ENCODE results near the gene ZMIZ1. TPM values are rescaled to one million over a fixed set of nuclear protein-coding genes. Genes with fewer than 3 reads are reported as not detected.

Gene ZMIZ1
- total and polyA plus RNA-seq, 2 experiments from 2014 or later, result 48.2 to 78.8 TPM

DNA sequence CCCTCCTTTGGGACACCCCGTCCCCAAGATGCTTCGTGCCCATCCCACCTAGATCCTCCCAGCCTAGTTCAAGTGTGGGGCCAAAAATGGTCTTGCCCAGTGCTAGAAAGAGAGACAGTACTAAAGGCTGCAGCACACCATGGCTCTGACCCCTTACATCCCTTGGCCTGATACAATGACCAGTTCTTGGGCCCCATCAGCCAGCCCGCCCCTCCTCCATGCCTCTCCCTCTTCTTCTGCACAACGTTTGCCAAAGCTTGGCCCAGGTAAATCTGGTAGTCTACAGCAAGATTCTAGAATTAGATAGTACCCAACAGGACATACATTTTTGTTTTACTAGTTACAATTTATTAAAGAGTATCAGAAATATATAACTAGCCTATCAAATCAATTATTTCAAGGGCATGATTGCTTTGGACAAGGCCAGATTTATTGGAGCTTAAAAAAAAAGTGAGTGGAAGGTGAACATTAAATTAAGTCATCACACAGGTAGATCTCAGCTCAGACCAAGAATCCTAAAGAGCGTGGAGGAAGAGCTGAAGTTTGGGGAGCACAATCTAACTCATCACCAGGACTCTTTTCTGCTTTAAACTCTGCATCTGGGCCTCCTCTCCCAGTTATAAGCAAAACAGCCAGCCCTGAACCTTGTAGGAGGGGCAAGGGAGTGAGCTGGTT lies 69.8 kb downstream of the ZMIZ1 start:
- H3K36me3 ChIP-seq, result peaks cover 13% of the 10 kb centered on the region
- TF ChIP-seq, protein P1, sequence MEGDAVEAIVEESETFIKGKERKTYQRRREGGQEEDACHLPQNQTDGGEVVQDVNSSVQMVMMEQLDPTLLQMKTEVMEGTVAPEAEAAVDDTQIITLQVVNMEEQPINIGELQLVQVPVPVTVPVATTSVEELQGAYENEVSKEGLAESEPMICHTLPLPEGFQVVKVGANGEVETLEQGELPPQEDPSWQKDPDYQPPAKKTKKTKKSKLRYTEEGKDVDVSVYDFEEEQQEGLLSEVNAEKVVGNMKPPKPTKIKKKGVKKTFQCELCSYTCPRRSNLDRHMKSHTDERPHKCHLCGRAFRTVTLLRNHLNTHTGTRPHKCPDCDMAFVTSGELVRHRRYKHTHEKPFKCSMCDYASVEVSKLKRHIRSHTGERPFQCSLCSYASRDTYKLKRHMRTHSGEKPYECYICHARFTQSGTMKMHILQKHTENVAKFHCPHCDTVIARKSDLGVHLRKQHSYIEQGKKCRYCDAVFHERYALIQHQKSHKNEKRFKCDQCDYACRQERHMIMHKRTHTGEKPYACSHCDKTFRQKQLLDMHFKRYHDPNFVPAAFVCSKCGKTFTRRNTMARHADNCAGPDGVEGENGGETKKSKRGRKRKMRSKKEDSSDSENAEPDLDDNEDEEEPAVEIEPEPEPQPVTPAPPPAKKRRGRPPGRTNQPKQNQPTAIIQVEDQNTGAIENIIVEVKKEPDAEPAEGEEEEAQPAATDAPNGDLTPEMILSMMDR (IDR thresholded peaks at IDR 0.05; ENCODE audit: low read depth, low read length), result no peak
- H3K4me1 ChIP-seq (ENCODE audit: low read depth), result peaks cover 94% of the 10 kb centered on the region
- H3K9me3 ChIP-seq (ENCODE audit: low read depth), result no peaks in the 10 kb centered on the region
- no peak for DNase-seq (ENCODE audit: low read depth in 1 of 2, low spot score in 1 of 2)
- peak overlapping the region; percentile 99 for H3K27ac ChIP-seq
- no peaks in the 10 kb centered on the region for H3K27me3 ChIP-seq
- H3K4me3 ChIP-seq, result no peak overlapping the region

DNA sequence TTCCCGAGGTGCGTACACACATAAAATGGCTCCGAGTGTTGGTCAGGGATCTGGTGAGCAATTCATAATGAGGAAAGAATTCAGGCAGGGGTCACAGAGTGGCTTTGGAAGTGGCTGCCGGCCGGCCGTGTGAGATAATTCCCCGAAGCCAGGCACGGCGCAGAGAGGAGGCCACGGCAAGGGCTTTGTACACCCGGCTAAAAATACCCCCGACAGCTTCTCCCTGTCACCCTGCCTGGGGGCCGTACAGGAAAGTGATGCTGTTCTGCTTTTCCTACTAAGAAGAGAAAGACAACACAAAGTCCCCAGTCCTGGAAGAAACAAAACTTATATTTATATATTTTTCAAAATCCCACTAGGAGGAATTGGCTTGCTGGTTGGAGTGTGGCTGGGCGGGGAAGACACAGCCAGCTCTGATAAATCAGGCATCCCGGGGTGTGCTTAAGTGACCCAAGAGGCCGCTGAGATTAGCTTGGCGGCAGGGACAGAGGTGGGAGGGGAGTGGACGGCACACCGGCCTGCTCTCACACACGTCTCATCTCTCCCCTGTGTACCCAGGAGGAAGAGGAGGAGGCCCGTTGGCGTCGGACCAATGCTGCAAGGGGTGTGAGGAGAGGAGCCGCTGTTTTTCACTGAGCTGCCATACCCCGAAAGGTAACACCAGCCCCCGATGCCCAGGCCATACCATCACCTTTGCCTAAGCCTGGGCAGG lies 70.5 kb downstream of the ZMIZ1 start:
- TF ChIP-seq, protein P1 (IDR thresholded peaks at IDR 0.05; ENCODE audit: low read depth, low read length), result no peak
- no peak overlapping the region for H3K4me3 ChIP-seq
- H3K36me3 ChIP-seq, result peaks cover 13% of the 10 kb centered on the region
- no peaks in the 10 kb centered on the region for H3K9me3 ChIP-seq (ENCODE audit: low read depth)
- peak; percentile 90 to 93 for DNase-seq (ENCODE audit: low read depth in 1 of 2, low spot score in 1 of 2)
- peak overlapping the region; percentile 99 for H3K27ac ChIP-seq
- no peaks in the 10 kb centered on the region for H3K27me3 ChIP-seq
- H3K4me1 ChIP-seq (ENCODE audit: low read depth), result peaks cover 89% of the 10 kb centered on the region

GRCh38 chr10:79140085-79140793 lies 71.5 kb downstream of the ZMIZ1 start:
- no peak for DNase-seq (ENCODE audit: low read depth in 1 of 2, low spot score in 1 of 2)
- H3K4me1 ChIP-seq (ENCODE audit: low read depth), result peaks cover 89% of the 10 kb centered on the region
- H3K27ac ChIP-seq, result peak overlapping the region; percentile 99
- no peaks in the 10 kb centered on the region for H3K9me3 ChIP-seq (ENCODE audit: low read depth)
- H3K36me3 ChIP-seq, result peaks cover 13% of the 10 kb centered on the region
- TF ChIP-seq, protein P1 (IDR thresholded peaks at IDR 0.05; ENCODE audit: low read depth, low read length), result no peak
- no peak overlapping the region for H3K4me3 ChIP-seq
- H3K27me3 ChIP-seq, result no peaks in the 10 kb centered on the region

GRCh38 chr10:79140855-79141254 lies 72.1 kb downstream of the ZMIZ1 start:
- Histone ChIP-seq H3K4me1 (ENCODE audit: low read depth) (peaks cover 89% of the 10 kb centered on the region), H3K36me3 (peaks cover 13% of the 10 kb centered on the region), H3K9me3 (ENCODE audit: low read depth) (no peaks in the 10 kb centered on the region), H3K4me3 (no peak overlapping the region), H3K27ac (peak overlapping the region; percentile 99), H3K27me3 (no peaks in the 10 kb centered on the region)
- no peak for DNase-seq (ENCODE audit: low read depth in 1 of 2, low spot score in 1 of 2)
- TF ChIP-seq, protein P1 (IDR thresholded peaks at IDR 0.05; ENCODE audit: low read depth, low read length), result no peak

GRCh38 chr10:79142064-79142491 lies 73.3 kb downstream of the ZMIZ1 start:
- H3K4me3 ChIP-seq, result no peak overlapping the region
- no peaks in the 10 kb centered on the region for H3K27me3 ChIP-seq
- peaks cover 91% of the 10 kb centered on the region for H3K4me1 ChIP-seq (ENCODE audit: low read depth)
- no peaks in the 10 kb centered on the region for H3K9me3 ChIP-seq (ENCODE audit: low read depth)
- H3K27ac ChIP-seq, result peak overlapping the region; percentile 99
- peaks cover 13% of the 10 kb centered on the region for H3K36me3 ChIP-seq
- DNase-seq (ENCODE audit: low read depth in 1 of 2, low spot score in 1 of 2), result peak; percentile 57 to 69
- TF ChIP-seq, protein P1 (IDR thresholded peaks at IDR 0.05; ENCODE audit: low read depth, low read length), result no peak

Measured in cardiac muscle cell (in vitro differentiated cells and primary cell).